IPS-18c (cell line): Measurements from ENCODE around the gene SGK2.

Experiments used
- H3K4me3 ChIP-seq: 2 replicates; pipeline ENCODE4 v1.7.0; 2013; ENCODE audit warnings: low read depth, mild to moderate bottlenecking, low read length, moderate library complexity; ENCODE audit not compliant: insufficient read depth
- H3K9me3 ChIP-seq: one replicate; pipeline ENCODE4 v1.6.1; 2013; ENCODE audit warnings: mild to moderate bottlenecking, low read length, moderate library complexity; ENCODE audit not compliant: control insufficient read depth, insufficient read depth

The SGK2 gene

GRCh38 chr20:43558412-43559146 is at the start of gene SGK2:
Gene SGK2, plus strand, starts transcription at chr20:43559027. Its CDS starts 7,469 bp downstream, at chr20:43566496.
- Histone ChIP-seq H3K4me3 (no peak within 1 kb of the TSS), H3K9me3 (no peaks in the 10 kb centered on the region)

- Histone ChIP-seq H3K4me3 (no peak overlapping the region), H3K9me3 (peaks cover 3% of the 10 kb centered on the region)
Measured at GRCh38 chr20:43511879-43512278, 46.9 kb upstream of the SGK2 start.

GRCh38 chr20:43513372-43513930 is 45.4 kb upstream of the SGK2 start:
- Histone ChIP-seq H3K9me3 (no peaks in the 10 kb centered on the region), H3K4me3 (no peak overlapping the region)

GRCh38 chr20:43513931-43514647 is 44.7 kb upstream of the SGK2 start:
- Histone ChIP-seq H3K9me3 (no peaks in the 10 kb centered on the region), H3K4me3 (no peak overlapping the region)

GRCh38 chr20:43514648-43514999 is 44.2 kb upstream of the SGK2 start:
- H3K9me3 ChIP-seq = no peaks in the 10 kb centered on the region
- no peak overlapping the region for H3K4me3 ChIP-seq

GRCh38 chr20:43515628-43516027 is 43.2 kb upstream of the SGK2 start:
- H3K4me3 ChIP-seq = no peak overlapping the region

GRCh38 chr20:43516251-43516824 is 42.5 kb upstream of the SGK2 start:
- no peaks in the 10 kb centered on the region for H3K9me3 ChIP-seq
- no peak overlapping the region for H3K4me3 ChIP-seq

More at GRCh38 chr20:43515628-43516027, 43.2 kb upstream of the SGK2 start:
- no peaks in the 10 kb centered on the region for H3K9me3 ChIP-seq

- Histone ChIP-seq H3K4me3 (no peak overlapping the region), H3K9me3 (no peaks in the 10 kb centered on the region)
Measured at GRCh38 chr20:43520074-43520630, 38.7 kb upstream of the SGK2 start.

- Histone ChIP-seq H3K4me3 (no peak overlapping the region), H3K9me3 (no peaks in the 10 kb centered on the region)
Measured at GRCh38 chr20:43525021-43525420, 33.8 kb upstream of the SGK2 start.

- H3K9me3 ChIP-seq = no peaks in the 10 kb centered on the region
- H3K4me3 ChIP-seq = no peak overlapping the region
Measured at GRCh38 chr20:43528258-43528875, 30.5 kb upstream of the SGK2 start.

- Histone ChIP-seq H3K9me3 (no peaks in the 10 kb centered on the region), H3K4me3 (no peak overlapping the region)
Measured at GRCh38 chr20:43529051-43529450, 29.8 kb upstream of the SGK2 start.

- Histone ChIP-seq H3K9me3 (no peaks in the 10 kb centered on the region), H3K4me3 (no peak overlapping the region)
Measured at GRCh38 chr20:43529457-43530153, 29.2 kb upstream of the SGK2 start.

- H3K9me3 ChIP-seq = no peaks in the 10 kb centered on the region
- H3K4me3 ChIP-seq = no peak overlapping the region
Measured at GRCh38 chr20:43530321-43531090, 28.3 kb upstream of the SGK2 start.

- no peak overlapping the region for H3K4me3 ChIP-seq
- no peaks in the 10 kb centered on the region for H3K9me3 ChIP-seq
Measured at GRCh38 chr20:43531091-43531443, 27.8 kb upstream of the SGK2 start.

GRCh38 chr20:43532416-43533055 is 26.3 kb upstream of the SGK2 start:
- Histone ChIP-seq H3K4me3 (no peak overlapping the region), H3K9me3 (no peaks in the 10 kb centered on the region)

GRCh38 chr20:43533060-43533459 is 25.8 kb upstream of the SGK2 start:
- Histone ChIP-seq H3K9me3 (no peaks in the 10 kb centered on the region), H3K4me3 (no peak overlapping the region)
